Activated CD4-positive, alpha-beta T cell treated with anti-CD3 and anti-CD28 coated beads for 4 hours (primary cell): ENCODE data around the gene ZNF622.
A peak's percentile ranks its signal among the peaks of the same experiment; 100 is the strongest.
"Not testable (repeated sequence)": the region's sequence is repeated elsewhere in the genome, so short reads cannot be mapped to it uniquely, and the experiment has no call there.

Source experiments
- DNase-seq, 2 donors: peaks; one replicate each; pipeline ENCODE4 v3.0.0-alpha.2; 2020

ZNF622 gene

DNA sequence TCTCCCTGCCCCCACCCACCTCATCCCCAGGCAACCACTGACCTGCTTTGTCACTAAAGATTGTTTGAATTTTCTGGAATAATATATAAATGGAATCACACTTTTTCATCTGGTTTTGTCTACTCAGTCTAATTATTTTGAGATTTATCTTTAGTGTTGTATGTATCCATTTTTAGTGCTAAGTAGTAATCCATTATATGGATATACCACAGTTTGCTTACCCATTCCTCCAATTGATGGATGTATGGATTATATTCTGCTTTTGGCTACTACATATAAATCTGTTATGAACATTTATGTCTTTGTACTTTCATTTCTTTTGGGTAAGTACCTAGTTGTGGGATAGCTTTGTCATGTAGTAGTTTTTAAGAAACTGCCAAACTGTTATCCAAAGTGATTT, 14.5 kb upstream of the ZNF622 start:
- no peak for DNase-seq

DNA sequence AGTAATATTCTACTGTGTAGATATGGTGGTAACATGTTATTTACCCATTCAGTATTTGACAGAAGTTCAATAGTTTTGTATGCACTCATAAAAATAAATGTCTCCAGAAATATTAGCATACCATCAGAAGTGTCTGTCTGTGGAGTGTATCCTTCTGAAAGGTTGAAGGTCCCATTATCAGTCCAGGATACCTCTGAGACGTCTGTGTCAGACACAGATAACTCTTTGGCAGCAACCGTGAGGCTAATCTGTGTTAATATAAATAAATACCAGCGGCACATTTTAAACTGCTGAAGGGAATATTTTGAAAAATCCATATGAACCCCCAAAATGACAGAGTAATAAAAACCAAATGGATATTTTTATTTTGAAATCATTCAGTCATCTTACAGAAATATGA, 11.9 kb upstream of the ZNF622 start:
- no peak for DNase-seq

DNA sequence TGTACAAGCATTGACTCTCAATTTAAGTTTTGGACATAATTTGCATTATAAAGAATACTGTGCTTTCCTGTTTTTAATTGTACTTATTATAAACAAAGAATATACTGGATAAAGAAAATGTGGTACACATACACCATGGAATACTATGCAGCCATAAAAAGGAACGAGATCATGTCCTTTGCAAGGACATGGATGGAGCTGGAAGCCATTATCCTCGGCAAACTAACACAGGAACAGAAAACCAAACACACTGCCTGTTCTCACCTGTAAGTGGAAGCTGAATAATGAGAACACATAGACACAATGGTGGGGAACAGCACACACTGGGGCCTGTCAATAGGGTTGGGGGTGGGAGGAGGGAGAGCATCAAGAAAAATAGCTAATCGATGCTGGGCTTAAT, 10.8 kb upstream of the ZNF622 start:
- not testable (repeated sequence) for DNase-seq

DNA sequence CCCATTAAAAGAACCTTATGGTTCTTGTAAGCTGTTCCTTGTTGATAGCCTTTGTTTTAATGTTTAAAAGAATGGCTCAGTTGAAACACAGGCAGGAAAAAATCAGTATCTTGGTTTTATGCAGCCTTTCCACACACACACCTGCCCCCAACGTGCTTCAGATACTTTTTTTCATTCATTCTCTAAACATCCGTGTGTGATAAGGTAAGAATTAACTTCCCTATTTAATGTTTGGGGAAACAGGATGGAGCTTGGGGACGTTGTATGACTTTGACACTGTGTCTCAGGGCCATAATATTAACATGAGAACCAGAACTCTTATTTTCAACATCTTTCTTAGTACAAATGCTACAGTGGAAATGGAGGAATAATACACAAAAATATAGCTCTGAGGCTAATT, 5.8 kb upstream of the ZNF622 start:
- DNase-seq: no peak

DNA sequence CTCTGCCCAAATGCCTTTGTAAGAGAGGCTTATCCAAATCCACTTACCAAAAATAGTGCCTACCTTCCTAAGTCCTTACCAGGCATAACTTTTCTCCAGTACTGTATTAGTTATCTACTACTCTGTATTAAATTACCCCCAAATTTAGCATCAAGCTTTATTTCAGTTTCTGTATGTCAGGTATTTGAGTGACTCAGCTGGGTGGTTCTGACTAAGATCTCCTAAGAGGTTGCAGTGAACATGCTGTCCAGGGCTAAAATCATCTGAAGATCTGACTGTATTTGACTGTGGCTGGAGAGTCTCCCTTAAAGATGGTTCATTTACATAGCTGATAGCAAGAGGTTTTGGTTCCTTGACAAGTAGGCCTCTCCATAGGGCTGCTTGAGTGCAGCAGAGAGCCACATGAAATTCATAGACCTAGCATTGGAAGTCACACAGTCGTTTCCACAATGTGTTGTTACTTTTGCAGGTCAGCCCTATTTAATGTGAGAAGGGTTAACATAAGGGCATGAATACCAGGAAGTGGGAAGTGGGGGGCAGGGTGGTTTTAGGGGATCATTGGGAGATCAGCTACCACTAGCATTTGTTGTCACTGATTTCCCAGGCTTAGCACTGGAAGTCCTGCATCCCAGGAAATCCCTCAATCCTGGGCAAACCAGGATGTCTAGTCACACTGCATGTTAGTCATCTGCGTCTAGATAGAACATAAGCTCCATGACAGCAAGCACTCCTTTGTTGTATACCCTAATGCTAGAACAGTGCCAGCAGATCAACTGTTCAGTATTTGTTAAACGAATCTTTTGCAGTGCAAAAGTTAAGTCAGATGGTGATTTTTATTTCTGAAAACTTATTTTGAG, 2.0 kb upstream of the ZNF622 start:
- DNase-seq: no peak

DNA sequence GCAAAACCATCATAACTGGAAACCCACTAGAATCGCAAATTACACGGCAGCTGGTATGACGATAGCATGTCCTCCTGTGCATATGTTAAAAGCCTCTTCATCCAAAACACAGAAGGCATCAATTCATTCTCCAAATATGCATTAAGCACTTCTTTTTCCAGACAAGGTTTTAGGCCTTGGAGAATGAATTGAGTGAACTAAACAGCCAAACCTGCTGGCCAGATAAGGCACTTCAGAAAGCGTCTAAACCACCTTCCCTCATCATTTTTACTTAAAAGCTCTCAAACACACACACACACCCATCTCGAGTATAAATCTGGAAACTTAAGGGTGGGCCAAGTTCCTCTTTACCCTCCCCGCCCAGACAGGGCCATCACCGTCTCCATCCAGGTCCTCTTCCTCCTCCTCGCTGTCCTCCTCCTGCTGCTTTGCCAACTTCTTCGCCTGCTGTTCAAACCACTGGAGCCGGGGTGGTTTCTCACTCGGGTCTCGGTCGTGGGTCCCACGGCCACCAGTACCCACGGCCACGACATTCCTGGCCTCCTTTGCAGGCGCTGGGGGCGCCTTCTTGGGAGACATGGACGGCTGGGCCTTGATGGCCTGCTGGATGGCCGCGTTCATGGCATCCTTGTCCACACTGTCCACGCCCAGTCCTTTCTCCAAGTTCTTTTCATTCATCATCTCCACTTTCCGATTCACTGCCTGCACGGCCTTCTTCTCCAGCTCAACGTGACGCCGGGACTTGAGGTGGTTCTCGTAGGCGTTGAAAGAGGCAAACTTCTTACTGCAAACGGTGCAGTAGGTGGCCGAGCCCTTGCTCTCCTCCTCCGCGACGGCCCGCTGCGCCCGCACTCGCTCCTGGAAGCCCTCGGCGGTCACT, 696 bp downstream of the ZNF622 start:
- DNase-seq: peak in 1 of 2 donors; percentile 27

DNA sequence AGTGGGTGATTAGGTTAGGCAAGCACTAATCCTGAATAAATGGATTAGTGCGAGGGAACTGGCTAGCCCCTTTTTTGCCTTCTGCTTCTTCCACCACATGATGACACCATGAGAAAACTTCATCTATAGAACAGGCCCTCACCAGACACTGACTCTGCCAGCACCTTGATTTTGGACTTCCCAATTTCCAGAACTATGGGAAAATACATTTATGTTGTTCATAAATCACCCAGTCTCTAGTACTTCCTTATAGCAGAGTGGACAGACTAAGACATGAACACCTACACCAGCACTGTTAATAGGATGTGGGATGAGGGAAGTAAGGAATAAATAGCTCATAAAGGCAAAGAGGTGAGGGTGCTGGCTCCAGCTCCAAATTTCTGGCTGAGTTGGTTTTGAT, 1.4 kb downstream of the ZNF622 start:
- no peak for DNase-seq

DNA sequence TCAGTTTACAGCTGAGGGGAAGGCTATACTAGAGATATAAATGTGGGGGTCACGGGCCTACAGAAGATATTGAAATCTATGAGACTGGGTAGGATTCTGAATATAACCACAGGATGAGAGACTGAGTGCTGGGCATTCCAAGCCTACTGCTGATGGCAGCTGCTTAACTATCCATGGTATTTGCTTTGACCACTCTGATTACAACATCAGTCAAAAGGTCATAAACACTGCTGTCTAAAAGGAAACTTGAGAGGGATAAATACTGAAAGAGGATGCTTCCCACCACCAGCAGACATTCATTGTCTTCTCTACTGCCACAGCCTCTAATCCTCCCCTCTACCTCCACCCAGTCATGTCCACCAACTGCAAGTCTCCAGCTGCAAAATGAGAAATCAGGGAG, 3.8 kb downstream of the ZNF622 start:
- no peak for DNase-seq

DNA sequence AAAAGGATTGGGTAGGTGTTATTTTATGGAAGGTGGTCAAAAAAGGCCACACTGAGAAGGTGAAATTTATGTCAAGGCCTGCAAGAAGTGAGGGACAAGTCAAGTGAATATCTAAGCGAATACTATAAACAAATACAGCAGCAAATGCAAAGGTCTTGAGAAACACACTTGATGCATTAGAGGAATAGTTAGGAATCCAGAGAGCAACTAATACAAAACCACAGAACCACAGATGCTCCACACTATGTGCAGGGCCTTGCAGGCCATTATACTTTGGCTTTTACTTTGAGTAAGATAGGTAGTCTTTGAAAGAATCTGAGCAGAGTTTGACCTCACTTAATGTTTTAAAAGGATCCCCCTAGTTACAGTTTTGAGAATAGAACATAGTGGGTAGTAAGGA, 4.6 kb downstream of the ZNF622 start:
- DNase-seq: no peak

DNA sequence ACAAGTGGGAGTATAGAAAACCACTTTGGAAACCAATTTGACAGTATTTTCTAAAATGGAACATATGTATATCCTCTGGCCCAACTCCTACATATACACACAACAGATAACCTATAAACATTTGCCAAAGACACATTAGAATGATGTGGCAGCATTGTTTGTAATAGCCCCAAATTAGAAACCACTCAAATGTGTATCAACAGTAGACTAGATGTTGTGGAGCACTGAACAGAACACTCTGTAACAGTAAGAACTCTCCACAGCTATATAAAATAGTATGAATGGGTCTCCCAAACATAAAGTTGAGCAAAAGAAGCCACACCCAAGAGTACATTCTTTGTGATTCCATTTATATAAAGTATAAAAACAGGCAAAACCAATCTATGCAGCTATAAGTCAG, 6.1 kb downstream of the ZNF622 start:
- DNase-seq: no peak

DNA sequence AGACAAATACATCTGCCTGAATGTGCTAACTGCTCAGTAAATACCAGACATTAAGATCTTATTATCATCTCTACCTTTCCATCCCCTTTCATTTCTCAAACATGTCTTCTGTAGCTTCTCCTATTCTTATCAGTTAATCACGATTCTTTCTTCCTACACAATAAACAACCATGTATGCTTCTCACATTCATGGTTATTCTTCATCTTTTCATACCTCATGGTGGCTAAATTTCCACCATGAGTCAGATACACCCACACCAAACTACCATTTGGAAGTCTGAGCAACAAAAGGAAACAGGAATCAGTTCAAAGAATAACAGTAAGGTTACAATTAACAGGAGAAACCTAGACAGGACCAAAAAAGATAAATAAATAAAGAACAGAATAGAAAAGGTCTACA, 7.7 kb downstream of the ZNF622 start:
- DNase-seq: peak in 1 of 2 donors; percentile 30

DNA sequence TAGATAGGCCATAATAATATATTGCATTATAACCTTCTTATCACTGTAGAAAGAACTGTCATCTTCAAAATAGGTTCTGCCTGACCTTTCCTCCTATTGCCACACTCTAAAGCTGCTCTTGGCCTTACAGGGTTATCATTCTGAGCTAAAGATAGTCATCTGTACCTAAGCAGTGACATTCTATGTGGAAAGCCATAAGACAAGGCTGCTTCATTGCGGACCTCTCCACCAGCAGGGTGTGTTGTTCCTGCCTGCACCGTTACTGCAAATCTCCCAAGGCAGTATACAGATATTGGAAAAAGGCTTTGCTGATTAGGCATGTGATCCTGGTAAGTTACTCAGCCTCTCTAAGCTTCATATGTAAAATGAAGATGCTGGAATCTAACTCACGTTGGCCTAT, 8.1 kb downstream of the ZNF622 start:
- no peak for DNase-seq

DNA sequence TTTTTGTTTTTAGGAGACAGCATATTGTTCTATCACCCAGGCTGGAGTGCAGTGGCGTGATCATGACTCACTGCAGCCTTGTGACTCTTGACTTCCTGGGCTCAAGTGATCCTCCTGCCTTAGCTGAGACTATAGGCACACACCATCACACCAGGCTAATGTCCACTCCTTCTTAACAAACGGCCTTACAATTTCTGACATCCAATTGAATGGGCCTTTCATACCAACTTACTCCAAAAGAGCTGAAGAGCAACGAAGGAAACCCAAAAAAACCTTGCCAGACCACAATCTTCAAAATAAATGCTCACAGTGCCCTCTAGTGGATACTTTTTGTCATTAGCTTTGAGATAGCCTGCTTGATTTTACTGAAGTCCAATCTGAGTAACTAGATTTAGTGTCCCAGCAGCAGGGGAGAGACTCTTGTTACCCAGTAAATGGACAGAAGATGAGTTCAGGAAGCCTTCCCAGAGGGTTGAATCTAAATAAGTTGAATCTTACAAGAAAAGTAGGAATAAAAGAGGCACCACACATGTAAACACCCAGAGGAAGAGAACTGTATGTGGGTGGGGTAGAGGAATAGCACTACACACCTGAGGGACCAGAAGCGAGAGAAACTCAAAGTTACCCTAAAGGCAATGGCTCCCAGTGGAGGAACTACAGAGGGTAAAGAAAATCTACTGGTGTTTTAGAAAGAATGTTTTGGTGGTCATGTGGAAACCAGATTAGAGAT, 9.3 kb downstream of the ZNF622 start:
- DNase-seq: peak; percentile 32 to 35

DNA sequence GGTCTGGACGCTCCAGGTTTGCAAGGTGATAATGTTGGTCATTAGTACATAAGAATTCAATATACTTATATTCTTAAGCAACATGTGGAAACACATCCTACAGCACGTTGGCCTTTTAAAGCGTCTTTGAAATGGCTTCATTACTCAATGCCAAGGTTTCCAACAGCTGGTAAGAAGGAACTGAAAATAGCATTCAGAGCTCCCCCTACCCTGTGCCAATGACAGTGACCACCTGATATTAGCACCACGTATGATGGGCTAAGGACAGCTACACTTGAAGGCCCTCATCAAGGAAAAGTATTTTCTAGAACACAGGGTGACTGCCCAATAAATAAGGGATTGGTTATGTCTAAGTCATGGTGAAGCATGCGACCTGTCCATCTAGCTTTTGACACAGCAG, 9.9 kb downstream of the ZNF622 start:
- no peak for DNase-seq

DNA sequence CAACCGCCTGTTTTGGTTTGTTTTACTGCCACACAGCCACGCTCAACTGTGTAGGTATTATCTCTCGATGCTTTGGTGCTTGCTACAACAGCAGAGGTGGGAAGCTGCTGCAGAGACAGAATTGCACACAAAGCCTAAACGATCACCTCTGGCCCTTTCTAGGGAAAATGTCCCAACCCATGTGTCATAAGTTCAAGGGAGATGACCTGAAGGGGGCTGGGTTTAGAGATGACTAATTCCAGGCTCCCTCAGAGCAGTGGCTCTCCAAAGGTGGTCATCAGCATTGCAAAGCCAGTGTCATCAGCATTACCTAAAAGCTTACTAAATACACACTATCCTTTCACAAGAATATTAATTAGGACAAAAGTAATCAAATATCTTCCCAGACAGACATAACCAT, 10.9 kb downstream of the ZNF622 start:
- no peak for DNase-seq

DNA sequence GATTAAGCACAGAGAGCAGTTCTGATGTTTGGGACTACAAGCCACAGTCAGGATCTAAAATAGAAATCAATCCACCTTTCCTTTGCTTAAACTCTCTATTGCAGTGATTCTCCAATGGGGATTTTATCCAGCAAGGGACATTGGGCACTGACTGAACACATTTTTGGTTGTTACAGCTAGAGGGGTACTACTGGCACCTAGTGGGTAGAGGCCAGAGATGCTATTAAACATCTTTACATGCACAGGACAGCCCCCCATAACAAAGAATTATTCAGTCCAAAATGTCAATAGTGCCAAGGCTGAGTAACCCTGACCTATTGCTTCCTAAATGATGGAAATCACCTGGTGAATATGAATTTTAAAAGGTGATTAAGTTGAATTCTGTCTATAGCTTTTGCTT, 12.0 kb downstream of the ZNF622 start:
- DNase-seq: no peak

DNA sequence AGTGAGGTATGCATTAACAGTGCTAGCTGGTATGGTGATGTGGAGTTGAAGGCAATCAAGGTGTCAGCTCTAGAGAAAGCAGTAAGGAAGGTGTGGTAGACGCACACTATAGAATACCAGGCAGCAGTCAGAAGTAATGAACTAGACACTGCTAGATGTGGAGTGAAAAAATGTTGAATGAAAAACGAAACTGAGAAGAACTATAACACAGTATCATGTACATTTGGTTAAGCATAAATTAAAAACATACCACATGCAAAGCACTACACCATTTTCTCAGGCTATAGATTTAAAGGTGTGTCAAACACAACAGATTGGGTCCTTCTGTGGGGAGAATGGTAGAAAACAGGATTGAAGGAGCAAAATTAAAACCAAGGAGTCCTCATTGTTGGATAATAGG, 15.4 kb downstream of the ZNF622 start:
- DNase-seq: no peak

DNA sequence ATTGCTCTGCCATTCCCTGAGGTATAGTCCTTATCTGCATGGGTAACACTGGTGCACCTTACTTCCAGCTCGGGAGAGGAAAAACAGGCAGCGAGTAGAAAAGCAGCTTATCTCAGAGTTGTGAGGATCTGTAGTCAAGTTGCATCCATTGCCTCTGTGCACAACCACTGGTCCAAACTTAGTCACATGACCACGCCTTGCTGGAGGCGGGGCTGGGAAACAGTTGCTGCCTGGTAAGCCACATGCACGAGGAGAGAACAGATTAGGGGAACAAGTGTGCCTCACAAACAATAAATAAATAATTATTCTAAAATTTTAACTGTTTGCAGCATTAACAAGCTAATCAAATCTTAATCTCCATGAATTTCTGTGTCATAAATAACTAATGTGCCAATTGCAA, 18.6 kb downstream of the ZNF622 start:
- DNase-seq: no peak

DNA sequence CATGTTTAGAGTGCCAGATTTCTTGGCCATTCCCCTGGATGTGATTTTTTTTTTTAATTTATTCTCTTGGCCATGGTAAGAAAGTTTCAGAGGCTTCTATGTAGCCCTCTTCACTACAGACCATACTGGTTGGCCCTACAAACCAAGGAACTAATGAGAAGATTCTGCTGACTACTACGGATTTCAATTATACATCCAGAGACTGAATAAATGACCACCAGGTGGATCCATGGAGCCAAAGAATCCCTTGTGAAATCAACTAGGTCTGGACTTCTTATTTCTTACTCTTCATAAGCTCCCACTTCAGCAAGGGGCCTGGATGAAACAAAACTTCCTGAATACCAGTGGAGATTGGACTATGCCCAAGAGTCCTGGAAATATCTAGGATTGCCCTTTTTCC, 27.6 kb downstream of the ZNF622 start:
- DNase-seq: no peak

DNA sequence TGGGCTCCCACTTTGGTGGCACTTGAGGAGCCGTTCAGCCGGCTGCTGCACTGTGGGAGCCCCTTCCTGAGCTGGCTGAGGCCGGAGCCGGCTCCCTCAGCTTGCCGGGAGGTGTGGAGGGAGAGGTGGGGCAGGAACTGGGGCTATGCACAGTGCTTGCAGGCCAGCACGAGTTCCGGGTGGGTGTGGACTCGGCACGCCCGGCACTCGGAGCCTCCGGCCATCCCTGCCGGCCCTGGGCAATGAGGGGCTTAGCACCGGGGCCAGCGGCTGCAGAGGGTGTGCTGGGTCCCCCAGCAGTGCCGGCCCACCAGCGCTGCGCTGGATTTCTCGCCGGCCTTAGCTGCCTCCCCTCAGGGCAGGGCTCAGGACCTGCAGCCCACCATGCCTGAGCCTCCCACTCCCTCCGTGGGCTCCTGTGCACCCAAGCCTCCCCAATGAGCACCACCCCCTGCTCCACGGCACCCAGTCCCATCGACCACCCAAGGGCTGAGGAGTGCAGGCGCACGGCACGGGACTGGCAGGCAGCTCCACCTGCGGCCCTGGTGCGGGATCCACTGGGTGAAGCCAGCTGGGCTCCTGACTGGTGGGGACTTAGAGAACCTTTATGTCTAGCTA, 29.4 kb downstream of the ZNF622 start:
- not testable (repeated sequence) for DNase-seq

DNA sequence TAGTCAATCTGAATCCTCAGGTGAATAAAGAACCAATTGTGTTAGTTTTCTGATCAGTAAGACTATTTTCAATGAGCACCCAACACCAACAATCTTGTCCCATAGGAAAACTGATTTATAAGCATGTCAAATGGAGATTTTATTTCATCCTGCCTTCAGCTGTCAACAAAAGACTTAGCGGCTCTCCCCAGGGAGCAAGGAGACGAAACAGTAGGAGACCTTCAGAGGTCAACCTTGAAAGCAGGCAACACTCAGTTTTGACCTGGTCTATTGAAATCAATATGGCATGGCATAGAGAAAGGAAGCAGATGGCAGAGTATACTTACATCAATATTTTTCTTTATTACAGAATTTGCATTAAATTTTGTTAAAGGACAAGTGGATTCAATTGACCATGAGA, 34.1 kb downstream of the ZNF622 start:
- no peak for DNase-seq

DNA sequence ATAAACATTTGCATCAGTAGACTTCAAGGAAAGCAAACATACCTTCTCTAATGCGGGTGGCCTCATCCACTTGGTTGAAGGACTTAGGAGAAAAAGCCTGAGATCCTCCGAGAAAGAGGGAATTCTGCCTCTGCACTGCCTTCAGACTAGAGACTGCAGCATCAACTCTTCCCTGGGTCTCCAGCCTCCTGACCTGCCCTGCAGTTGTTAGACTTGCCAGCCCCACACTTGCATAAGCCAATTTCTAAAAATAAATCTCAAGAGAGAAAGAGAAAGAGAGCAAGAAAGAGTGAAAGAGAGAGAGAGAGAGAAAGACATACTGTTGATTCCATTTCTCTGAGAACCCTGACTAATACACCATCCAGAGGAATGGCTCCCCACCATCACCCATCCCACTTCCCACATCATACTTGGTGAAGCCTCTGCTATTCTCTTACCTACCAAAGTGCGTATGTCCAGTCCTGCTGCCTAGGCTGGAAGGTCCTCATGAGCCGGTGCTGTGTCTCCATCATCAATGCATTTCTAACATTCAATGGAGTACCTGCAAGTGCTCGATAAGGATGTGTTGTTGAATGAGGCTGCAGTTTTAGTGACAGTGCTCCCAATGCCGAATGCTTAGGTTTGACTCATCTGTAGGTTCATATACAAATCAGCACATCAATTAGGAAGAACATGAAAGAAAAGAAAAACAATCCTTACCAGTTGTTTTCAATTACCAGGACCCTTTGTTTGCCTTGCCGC, 35.1 kb downstream of the ZNF622 start:
- no peak for DNase-seq
